Liver (tissue), 9 donors: ENCODE results near the gene LINC01488. TPM values are rescaled to one million over a fixed set of nuclear protein-coding genes. Genes with fewer than 3 reads are reported as not detected.

Experiments used
- DNase-seq: peaks from one replicate; pipeline ENCODE4 v3.0.0-alpha.2; 2017; ENCODE audit warnings: low spot score
- H3K27ac ChIP-seq, 2 donors: one replicate each; pipeline ENCODE4 v1.7.0; 2013; ENCODE audit warnings: inconsistent platforms in 2 of 2, low read length in 2 of 2, control low read depth in 1 of 2, low read depth in 1 of 2, mild to moderate bottlenecking in 1 of 2
- H3K27me3 ChIP-seq, 4 donors: one replicate each; pipeline versions ENCODE4 v1.6.1 to v1.7.0; 2013; ENCODE audit warnings: low read length in 3 of 4, inconsistent platforms in 1 of 4, mild to moderate bottlenecking in 1 of 4, moderate library complexity in 1 of 4; ENCODE audit not compliant: control insufficient read depth in 4 of 4, insufficient read depth in 4 of 4
- H3K36me3 ChIP-seq, 4 donors: one replicate each; pipeline versions ENCODE4 v1.6.1 to v1.7.0; 2013; ENCODE audit warnings: low read length in 3 of 4, mild to moderate bottlenecking in 3 of 4, low read depth in 1 of 4, moderate library complexity in 1 of 4; ENCODE audit not compliant: control insufficient read depth in 4 of 4, insufficient read depth in 3 of 4
- H3K4me1 ChIP-seq, 4 donors: one replicate each; pipeline versions ENCODE4 v1.6.1 to v1.7.0; 2013; ENCODE audit warnings: low read length in 3 of 4, mild to moderate bottlenecking in 3 of 4, moderate library complexity in 1 of 4; ENCODE audit not compliant: control insufficient read depth in 4 of 4, insufficient read depth in 4 of 4
- H3K4me3 ChIP-seq, 3 donors: one replicate each; pipeline versions ENCODE4 v1.6.1 to v1.7.0; 2013; ENCODE audit warnings: low read length in 3 of 3, control low read depth in 1 of 3, low read depth in 1 of 3, mild to moderate bottlenecking in 1 of 3
- H3K9ac ChIP-seq, 2 donors: one replicate each; pipeline ENCODE4 v1.7.0; 2013; ENCODE audit warnings: low read length in 2 of 2, mild to moderate bottlenecking in 2 of 2, moderate library complexity in 2 of 2, control low read depth in 1 of 2, low read depth in 1 of 2
- H3K9me3 ChIP-seq, 4 donors: one replicate each; pipeline versions ENCODE4 v1.6.1 to v1.7.0; 2013; ENCODE audit warnings: low read length in 3 of 4; ENCODE audit not compliant: control insufficient read depth in 4 of 4
- EGR1 ChIP-seq, 2 donors: IDR thresholded peaks; 2 replicates each; pipeline ENCODE4 v1.6.1; 2016 to 2018; ENCODE audit warnings: antibody characterized with exemption in 2 of 2, low read depth in 2 of 2
- FOXA1 ChIP-seq: IDR thresholded peaks from 2 replicates; pipeline ENCODE4 v1.6.1; 2016; ENCODE audit warnings: antibody characterized with exemption
- FOXA2 ChIP-seq: IDR thresholded peaks from 2 replicates; pipeline ENCODE4 v1.6.1; 2016; ENCODE audit warnings: antibody characterized with exemption
- GABPA ChIP-seq, 2 donors: IDR thresholded peaks in 1 of 2; conservative IDR thresholded peaks in 1 of 2; 2 replicates each; pipeline ENCODE4 v1.6.1; 2016; ENCODE audit warnings: antibody characterized with exemption in 2 of 2, mild to moderate bottlenecking in 1 of 2, moderate library complexity in 1 of 2
- HNF4A ChIP-seq, 2 donors: conservative IDR thresholded peaks; 2 replicates each; pipeline ENCODE4 v1.6.1; 2016; ENCODE audit warnings: antibody characterized with exemption in 2 of 2, mild to moderate bottlenecking in 2 of 2
- HNF4G ChIP-seq: IDR thresholded peaks from 2 replicates; pipeline ENCODE4 v1.6.1; 2016; ENCODE audit warnings: antibody characterized with exemption
- JUND ChIP-seq, 2 donors: IDR thresholded peaks; 2 replicates each; pipeline ENCODE4 v1.6.1; 2016; ENCODE audit warnings: antibody characterized with exemption in 2 of 2
- RAD21 ChIP-seq, 2 donors: IDR thresholded peaks; 2 replicates each; pipeline ENCODE4 v1.6.1; 2016; ENCODE audit warnings: antibody characterized with exemption in 2 of 2, mild to moderate bottlenecking in 2 of 2
- RXRA ChIP-seq, 2 donors: IDR thresholded peaks; 2 replicates each; pipeline ENCODE4 v1.6.1; 2017 to 2018; ENCODE audit warnings: antibody characterized with exemption in 2 of 2, mild to moderate bottlenecking in 1 of 2
- SP1 ChIP-seq: IDR thresholded peaks from 2 replicates; pipeline ENCODE4 v1.6.1; 2018; ENCODE audit warnings: antibody characterized with exemption, mild to moderate bottlenecking
- YY1 ChIP-seq: IDR thresholded peaks from 2 replicates; pipeline ENCODE4 v1.6.1; 2016; ENCODE audit warnings: antibody characterized with exemption, mild to moderate bottlenecking
- WGBS: extraction: QIAGEN DNeasy Blood & Tissue Kit; methylation state at CpG from one replicate; pipeline ENCODE4 v1.1.7; 2013; 5-methylcytosine and 5-hydroxymethylcytosine counted together
- polyA plus RNA-seq, 2 donors: library from polyadenylated mRNA; stranded (reverse) in 1 of 2; unstranded in 1 of 2; fragments of 200-250 nt in 1 of 2; fragments of >200 nt in 1 of 2; fragmentation: Nextera tagmentation in 1 of 2; extraction: Ambion mirVana in 1 of 2; gene quantifications; one replicate each; pipeline versions ENCODE4 v1.2.1 to v1.2.3, GENCODE V29; 2013 to 2015
- total RNA-seq, 2 donors: library from RNA; depleted of rRNA; stranded (reverse); fragments of >200 nt; gene quantifications; one replicate each; pipeline ENCODE4 v1.2.3, GENCODE V29; 2014
- TF ChIP-seq, protein P1 (sequence below): IDR thresholded peaks from 2 replicates; pipeline ENCODE4 v1.6.1; 2016; ENCODE audit warnings: antibody characterized with exemption, mild to moderate bottlenecking
- TF ChIP-seq, protein P2 (sequence below): fragments of 150-350 bp; IDR thresholded peaks from 2 replicates; pipeline ENCODE4 v1.5.1; 2017; ENCODE audit warnings: improper control_type of control experiment, low read depth, low read length; ENCODE audit not compliant: missing input control
- TF ChIP-seq, protein P3 (sequence below): IDR thresholded peaks from 2 replicates; pipeline ENCODE4 v1.6.1; 2016; ENCODE audit warnings: antibody characterized with exemption
- TF ChIP-seq, protein P4 (sequence below): IDR thresholded peaks from 2 replicates; pipeline ENCODE4 v1.6.1; 2016; ENCODE audit warnings: antibody characterized with exemption
- TF ChIP-seq, protein P5 (sequence below): IDR thresholded peaks from 2 replicates; pipeline ENCODE4 v1.6.1; 2016; ENCODE audit warnings: antibody characterized with exemption
- donor health status: healthy.
- donor health status: healthy.
- donor health status: healthy.
- donor health status: healthy.
- donor health status: healthy.

LINC01488 gene
- total and polyA plus RNA-seq, 4 donors: 0.05 to 2.3 (median 0.60) TPM

DNA sequence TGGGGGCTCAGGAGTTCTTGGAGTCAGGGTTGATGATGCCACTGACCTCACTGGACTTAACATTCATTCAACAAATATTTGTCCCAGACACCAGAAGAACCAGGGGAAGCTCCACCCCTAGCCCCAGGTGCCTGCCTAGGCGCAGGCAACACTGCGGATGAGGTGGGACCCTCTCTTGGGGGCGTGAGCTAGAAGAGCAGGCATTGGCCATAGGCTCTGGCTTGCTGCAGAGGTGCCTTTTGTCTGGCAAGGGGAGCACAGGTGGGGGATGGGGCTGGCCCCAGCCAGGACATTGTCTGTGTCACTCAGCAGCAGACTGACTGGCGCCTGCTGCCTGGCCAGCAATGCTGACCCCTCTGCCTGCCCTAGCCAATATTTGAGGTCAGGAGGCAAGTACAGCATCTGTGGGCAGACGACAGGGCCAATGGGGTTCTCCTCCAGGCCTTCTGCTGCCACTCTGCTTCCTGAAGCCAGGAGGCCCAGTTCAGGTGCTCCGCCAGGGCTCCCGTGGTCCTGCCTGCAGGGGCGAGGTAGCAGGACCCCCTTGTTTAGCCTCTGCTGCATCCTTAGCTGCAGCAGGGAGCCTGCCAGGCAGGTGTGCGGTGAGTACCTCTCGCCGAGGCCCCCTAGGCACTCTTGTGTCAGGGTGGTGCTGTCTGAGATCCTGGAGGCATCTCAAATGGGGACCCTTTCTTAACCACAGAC, 4.0 kb downstream of the LINC01488 start:
- Histone ChIP-seq H3K36me3 (no peaks in the 10 kb centered on the region), H3K9ac (no peak overlapping the region), H3K27me3 (no peaks in the 10 kb centered on the region), H3K9me3 (no peaks in the 10 kb centered on the region), H3K4me1 (peaks cover 6 to 31% (median 15%) of the 10 kb centered on the region in 4 donors), H3K27ac (peak overlapping the region; percentile 15 to 32), H3K4me3 (no peak overlapping the region)
- TF ChIP-seq, protein P1, sequence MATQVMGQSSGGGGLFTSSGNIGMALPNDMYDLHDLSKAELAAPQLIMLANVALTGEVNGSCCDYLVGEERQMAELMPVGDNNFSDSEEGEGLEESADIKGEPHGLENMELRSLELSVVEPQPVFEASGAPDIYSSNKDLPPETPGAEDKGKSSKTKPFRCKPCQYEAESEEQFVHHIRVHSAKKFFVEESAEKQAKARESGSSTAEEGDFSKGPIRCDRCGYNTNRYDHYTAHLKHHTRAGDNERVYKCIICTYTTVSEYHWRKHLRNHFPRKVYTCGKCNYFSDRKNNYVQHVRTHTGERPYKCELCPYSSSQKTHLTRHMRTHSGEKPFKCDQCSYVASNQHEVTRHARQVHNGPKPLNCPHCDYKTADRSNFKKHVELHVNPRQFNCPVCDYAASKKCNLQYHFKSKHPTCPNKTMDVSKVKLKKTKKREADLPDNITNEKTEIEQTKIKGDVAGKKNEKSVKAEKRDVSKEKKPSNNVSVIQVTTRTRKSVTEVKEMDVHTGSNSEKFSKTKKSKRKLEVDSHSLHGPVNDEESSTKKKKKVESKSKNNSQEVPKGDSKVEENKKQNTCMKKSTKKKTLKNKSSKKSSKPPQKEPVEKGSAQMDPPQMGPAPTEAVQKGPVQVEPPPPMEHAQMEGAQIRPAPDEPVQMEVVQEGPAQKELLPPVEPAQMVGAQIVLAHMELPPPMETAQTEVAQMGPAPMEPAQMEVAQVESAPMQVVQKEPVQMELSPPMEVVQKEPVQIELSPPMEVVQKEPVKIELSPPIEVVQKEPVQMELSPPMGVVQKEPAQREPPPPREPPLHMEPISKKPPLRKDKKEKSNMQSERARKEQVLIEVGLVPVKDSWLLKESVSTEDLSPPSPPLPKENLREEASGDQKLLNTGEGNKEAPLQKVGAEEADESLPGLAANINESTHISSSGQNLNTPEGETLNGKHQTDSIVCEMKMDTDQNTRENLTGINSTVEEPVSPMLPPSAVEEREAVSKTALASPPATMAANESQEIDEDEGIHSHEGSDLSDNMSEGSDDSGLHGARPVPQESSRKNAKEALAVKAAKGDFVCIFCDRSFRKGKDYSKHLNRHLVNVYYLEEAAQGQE: peak; percentile 10
- TF ChIP-seq EGR1 (IDR thresholded peaks at IDR 0.05; ENCODE audit: low read depth in 2 of 2) (no peak), YY1 (peak; percentile 71), FOXA1 (no peak), HNF4G (no peak), JUND (IDR thresholded peaks at IDR 0.05) (no peak), GABPA (IDR thresholded peaks at IDR 0.05 in 1 of 2, conservative IDR thresholded peaks at IDR 0.05 in 1 of 2) (no peak), FOXA2 (no peak), RXRA (IDR thresholded peaks at IDR 0.05) (peak; percentile 59 to 90), SP1 (peak; percentile 49), RAD21 (IDR thresholded peaks at IDR 0.05) (peak in 1 of 2 donors; percentile 49), HNF4A (conservative IDR thresholded peaks at IDR 0.05) (peak in 1 of 2 donors; percentile 71)
- TF ChIP-seq, protein P2, sequence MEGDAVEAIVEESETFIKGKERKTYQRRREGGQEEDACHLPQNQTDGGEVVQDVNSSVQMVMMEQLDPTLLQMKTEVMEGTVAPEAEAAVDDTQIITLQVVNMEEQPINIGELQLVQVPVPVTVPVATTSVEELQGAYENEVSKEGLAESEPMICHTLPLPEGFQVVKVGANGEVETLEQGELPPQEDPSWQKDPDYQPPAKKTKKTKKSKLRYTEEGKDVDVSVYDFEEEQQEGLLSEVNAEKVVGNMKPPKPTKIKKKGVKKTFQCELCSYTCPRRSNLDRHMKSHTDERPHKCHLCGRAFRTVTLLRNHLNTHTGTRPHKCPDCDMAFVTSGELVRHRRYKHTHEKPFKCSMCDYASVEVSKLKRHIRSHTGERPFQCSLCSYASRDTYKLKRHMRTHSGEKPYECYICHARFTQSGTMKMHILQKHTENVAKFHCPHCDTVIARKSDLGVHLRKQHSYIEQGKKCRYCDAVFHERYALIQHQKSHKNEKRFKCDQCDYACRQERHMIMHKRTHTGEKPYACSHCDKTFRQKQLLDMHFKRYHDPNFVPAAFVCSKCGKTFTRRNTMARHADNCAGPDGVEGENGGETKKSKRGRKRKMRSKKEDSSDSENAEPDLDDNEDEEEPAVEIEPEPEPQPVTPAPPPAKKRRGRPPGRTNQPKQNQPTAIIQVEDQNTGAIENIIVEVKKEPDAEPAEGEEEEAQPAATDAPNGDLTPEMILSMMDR: peak; percentile 12
- TF ChIP-seq, protein P3, sequence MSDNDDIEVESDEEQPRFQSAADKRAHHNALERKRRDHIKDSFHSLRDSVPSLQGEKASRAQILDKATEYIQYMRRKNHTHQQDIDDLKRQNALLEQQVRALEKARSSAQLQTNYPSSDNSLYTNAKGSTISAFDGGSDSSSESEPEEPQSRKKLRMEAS: no peak
- TF ChIP-seq, protein P4, sequence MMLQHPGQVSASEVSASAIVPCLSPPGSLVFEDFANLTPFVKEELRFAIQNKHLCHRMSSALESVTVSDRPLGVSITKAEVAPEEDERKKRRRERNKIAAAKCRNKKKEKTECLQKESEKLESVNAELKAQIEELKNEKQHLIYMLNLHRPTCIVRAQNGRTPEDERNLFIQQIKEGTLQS: no peak
- TF ChIP-seq, protein P5, sequence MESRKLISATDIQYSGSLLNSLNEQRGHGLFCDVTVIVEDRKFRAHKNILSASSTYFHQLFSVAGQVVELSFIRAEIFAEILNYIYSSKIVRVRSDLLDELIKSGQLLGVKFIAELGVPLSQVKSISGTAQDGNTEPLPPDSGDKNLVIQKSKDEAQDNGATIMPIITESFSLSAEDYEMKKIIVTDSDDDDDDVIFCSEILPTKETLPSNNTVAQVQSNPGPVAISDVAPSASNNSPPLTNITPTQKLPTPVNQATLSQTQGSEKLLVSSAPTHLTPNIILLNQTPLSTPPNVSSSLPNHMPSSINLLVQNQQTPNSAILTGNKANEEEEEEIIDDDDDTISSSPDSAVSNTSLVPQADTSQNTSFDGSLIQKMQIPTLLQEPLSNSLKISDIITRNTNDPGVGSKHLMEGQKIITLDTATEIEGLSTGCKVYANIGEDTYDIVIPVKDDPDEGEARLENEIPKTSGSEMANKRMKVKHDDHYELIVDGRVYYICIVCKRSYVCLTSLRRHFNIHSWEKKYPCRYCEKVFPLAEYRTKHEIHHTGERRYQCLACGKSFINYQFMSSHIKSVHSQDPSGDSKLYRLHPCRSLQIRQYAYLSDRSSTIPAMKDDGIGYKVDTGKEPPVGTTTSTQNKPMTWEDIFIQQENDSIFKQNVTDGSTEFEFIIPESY: no peak
- 62% methylated on average over 11 of the region's 11 CpGs for WGBS
- peak; percentile 53 for DNase-seq
